HUDEP-2 (cell line): Measurements from ENCODE around the gene TRMO.
A peak's percentile ranks its signal among the peaks of the same experiment; 100 is the strongest.

Experiments
- DNase-seq, 76 experiments: peaks; one replicate each; lab custom pipeline; 2025; ENCODE audit not compliant: unreplicated experiment in 76 of 76; lab: John Stamatoyannopoulos, UW

Gene TRMO

GRCh38 chr9:97907046-97907445, 15.3 kb downstream of the TRMO start:
- no peak for DNase-seq

- DNase-seq = no peak
Measured at GRCh38 chr9:97906236-97906831, 16.0 kb downstream of the TRMO start.

GRCh38 chr9:97905228-97905627, 17.1 kb downstream of the TRMO start:
- DNase-seq = no peak

GRCh38 chr9:97904725-97905124, 17.6 kb downstream of the TRMO start:
- DNase-seq = no peak

- DNase-seq = no peak
Measured at GRCh38 chr9:97903177-97903576, 19.1 kb downstream of the TRMO start.

GRCh38 chr9:97900738-97901565, 21.3 kb downstream of the TRMO start:
- peak in 6 of 76 experiments; percentile 6 to 24 (median 12) for DNase-seq

- DNase-seq = no peak
Measured at GRCh38 chr9:97900103-97900737, 22.1 kb downstream of the TRMO start.

GRCh38 chr9:97895695-97896332, 26.5 kb downstream of the TRMO start:
- peak in 29 of 76 experiments; percentile 2 to 67 (median 25) for DNase-seq

GRCh38 chr9:97895211-97895610, 27.1 kb downstream of the TRMO start:
- no peak for DNase-seq

- peak in 2 of 76 experiments; percentile 3 to 6 for DNase-seq
Measured at GRCh38 chr9:97892421-97892820, 29.9 kb downstream of the TRMO start.

GRCh38 chr9:97891736-97892135, 30.6 kb downstream of the TRMO start:
- no peak for DNase-seq

- DNase-seq = peak in 35 of 76 experiments; percentile 3 to 52 (median 21)
Measured at GRCh38 chr9:97889941-97890887, 32.1 kb downstream of the TRMO start.

- DNase-seq = no peak
Measured at GRCh38 chr9:97880336-97880735, 42.0 kb downstream of the TRMO start.

GRCh38 chr9:97876061-97876460, 46.2 kb downstream of the TRMO start:
- no peak for DNase-seq

GRCh38 chr9:97875111-97875510, 47.2 kb downstream of the TRMO start:
- no peak for DNase-seq

- no peak for DNase-seq
Measured at GRCh38 chr9:97874624-97875023, 47.7 kb downstream of the TRMO start.

GRCh38 chr9:97873882-97874281, 48.4 kb downstream of the TRMO start:
- no peak for DNase-seq

GRCh38 chr9:97873425-97873824, 48.9 kb downstream of the TRMO start:
- DNase-seq = no peak

GRCh38 chr9:97868859-97869258, 53.4 kb downstream of the TRMO start:
- no peak for DNase-seq

GRCh38 chr9:97866848-97867247, 55.5 kb downstream of the TRMO start:
- no peak for DNase-seq
